NCI-H146 (cell line): Measurements from ENCODE around the gene RABGAP1L.
"Not testable (repeated sequence)": the region's sequence is repeated elsewhere in the genome, so short reads cannot be mapped to it uniquely, and the experiment has no call there.

Source experiments
- DNase-seq: peaks from one replicate; lab custom pipeline; 2025; lab: John Stamatoyannopoulos, UW

RABGAP1L gene

GRCh38 chr1:174660476-174660875 is 501.2 kb downstream of the RABGAP1L start:
- no peak for DNase-seq

GRCh38 chr1:174663358-174663757 is 504.0 kb downstream of the RABGAP1L start:
- DNase-seq: no peak

- no peak for DNase-seq
These were observed 506.9 kb downstream of the RABGAP1L start for GRCh38 chr1:174666248-174666647.

- DNase-seq: no peak
These were observed 512.5 kb downstream of the RABGAP1L start for GRCh38 chr1:174671826-174672225.

GRCh38 chr1:174676856-174677255 is 517.5 kb downstream of the RABGAP1L start:
- no peak for DNase-seq

GRCh38 chr1:174678657-174679056 is 519.3 kb downstream of the RABGAP1L start:
- no peak for DNase-seq

- DNase-seq: no peak
These were observed 520.8 kb downstream of the RABGAP1L start for GRCh38 chr1:174680101-174680500.

GRCh38 chr1:174682419-174683008 is 523.2 kb downstream of the RABGAP1L start:
- no peak for DNase-seq

GRCh38 chr1:174686213-174686612 is 526.9 kb downstream of the RABGAP1L start:
- DNase-seq: no peak

- DNase-seq: no peak
These were observed 530.2 kb downstream of the RABGAP1L start for GRCh38 chr1:174689524-174689923.

- DNase-seq: no peak
These were observed 530.9 kb downstream of the RABGAP1L start for GRCh38 chr1:174690266-174690665.

GRCh38 chr1:174692313-174692712 is 533.0 kb downstream of the RABGAP1L start:
- DNase-seq: no peak

- no peak for DNase-seq
These were observed 533.8 kb downstream of the RABGAP1L start for GRCh38 chr1:174693085-174693484.

- DNase-seq: not testable (repeated sequence)
These were observed 534.2 kb downstream of the RABGAP1L start for GRCh38 chr1:174693539-174693938.

- no peak for DNase-seq
These were observed 536.9 kb downstream of the RABGAP1L start for GRCh38 chr1:174696026-174696821.

GRCh38 chr1:174700314-174700713 is 541.0 kb downstream of the RABGAP1L start:
- DNase-seq: no peak

GRCh38 chr1:174700775-174701174 is 541.5 kb downstream of the RABGAP1L start:
- DNase-seq: no peak

GRCh38 chr1:174701565-174701964 is 542.2 kb downstream of the RABGAP1L start:
- no peak for DNase-seq

- DNase-seq: no peak
These were observed 542.7 kb downstream of the RABGAP1L start for GRCh38 chr1:174702011-174702410.

GRCh38 chr1:174703309-174703708 is 544.0 kb downstream of the RABGAP1L start:
- no peak for DNase-seq

- no peak for DNase-seq
These were observed 545.0 kb downstream of the RABGAP1L start for GRCh38 chr1:174704300-174704699.

- no peak for DNase-seq
These were observed 551.8 kb downstream of the RABGAP1L start for GRCh38 chr1:174710868-174711845.
